DOHH2 (cell line): ENCODE results near the gene PPCS.

Experiments
- CTCF ChIP-seq: fragments of 200-600 bp; sonication (generic); IDR thresholded peaks from one replicate; pipeline ENCODE4 v1.5.1; 2014; ENCODE audit warnings: antibody characterized with exemption, mild to moderate bottlenecking, low read depth, low read length; ENCODE audit not compliant: poor library complexity, severe bottlenecking
- EZH2phosphoT487 ChIP-seq: fragments of 200-600 bp; sonication (generic); IDR thresholded peaks from 2 replicates; pipeline ENCODE4 v1.6.1; 2017; ENCODE audit warnings: borderline replicate concordance, mild to moderate bottlenecking, antibody characterized with exemption, low read length, moderate library complexity, mixed read lengths

GRCh38 chr1:42453386-42453785, 3.0 kb upstream of the PPCS start:
- TF ChIP-seq EZH2phosphoT487 (no peak), CTCF (no peak)
